ENCODE measurements around the gene WDR17. TPM values are rescaled to one million over a fixed set of nuclear protein-coding genes. Genes with fewer than 3 reads are reported as not detected.

WDR17 gene
- total RNA-seq, 1 donor from 2014 or later: 0.50 TPM

DNA sequence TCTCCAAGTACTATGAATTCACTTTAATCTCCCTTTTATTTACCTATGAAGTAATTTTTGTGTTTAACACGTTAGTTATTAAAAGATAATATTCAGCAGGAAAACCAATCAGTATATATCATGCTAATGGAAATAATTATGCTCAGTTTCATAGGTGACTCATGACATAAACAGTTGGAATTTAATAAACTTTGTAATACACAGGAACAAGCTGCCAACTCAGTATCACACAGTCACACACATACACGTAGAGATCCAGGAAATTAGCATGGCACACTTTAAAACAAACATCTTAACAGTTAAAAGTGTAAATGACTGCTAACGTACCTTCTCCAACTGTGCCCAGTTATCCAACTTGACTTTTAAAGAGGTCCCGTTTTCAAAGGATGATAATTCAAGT lies 127.5 kb downstream of the WDR17 start:
- Mint-ChIP-seq H3K36me3 (ENCODE audit: low read depth) (no peaks in the 10 kb centered on the region), H3K27me3 (ENCODE audit: low read depth) (no peaks in the 10 kb centered on the region), H3K4me1 (ENCODE audit: low read depth) (peaks cover 12% of the 10 kb centered on the region), H3K4me3 (ENCODE audit: unreplicated experiment) (no peak overlapping the region), H3K27ac (ENCODE audit: unreplicated experiment) (no peak overlapping the region), H3K9me3 (ENCODE audit: low read depth) (peaks cover 3% of the 10 kb centered on the region)
- TF ChIP-seq, protein P1, sequence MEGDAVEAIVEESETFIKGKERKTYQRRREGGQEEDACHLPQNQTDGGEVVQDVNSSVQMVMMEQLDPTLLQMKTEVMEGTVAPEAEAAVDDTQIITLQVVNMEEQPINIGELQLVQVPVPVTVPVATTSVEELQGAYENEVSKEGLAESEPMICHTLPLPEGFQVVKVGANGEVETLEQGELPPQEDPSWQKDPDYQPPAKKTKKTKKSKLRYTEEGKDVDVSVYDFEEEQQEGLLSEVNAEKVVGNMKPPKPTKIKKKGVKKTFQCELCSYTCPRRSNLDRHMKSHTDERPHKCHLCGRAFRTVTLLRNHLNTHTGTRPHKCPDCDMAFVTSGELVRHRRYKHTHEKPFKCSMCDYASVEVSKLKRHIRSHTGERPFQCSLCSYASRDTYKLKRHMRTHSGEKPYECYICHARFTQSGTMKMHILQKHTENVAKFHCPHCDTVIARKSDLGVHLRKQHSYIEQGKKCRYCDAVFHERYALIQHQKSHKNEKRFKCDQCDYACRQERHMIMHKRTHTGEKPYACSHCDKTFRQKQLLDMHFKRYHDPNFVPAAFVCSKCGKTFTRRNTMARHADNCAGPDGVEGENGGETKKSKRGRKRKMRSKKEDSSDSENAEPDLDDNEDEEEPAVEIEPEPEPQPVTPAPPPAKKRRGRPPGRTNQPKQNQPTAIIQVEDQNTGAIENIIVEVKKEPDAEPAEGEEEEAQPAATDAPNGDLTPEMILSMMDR (IDR thresholded peaks at IDR 0.05): no peak
- no peak for DNase-seq (ENCODE audit: low spot score)

GRCh38 chr4:176193938-176194337 lies 128.3 kb downstream of the WDR17 start:
- H3K27me3 Mint-ChIP-seq (ENCODE audit: low read depth): no peaks in the 10 kb centered on the region
- TF ChIP-seq, protein P1 (IDR thresholded peaks at IDR 0.05): no peak
- H3K36me3 Mint-ChIP-seq (ENCODE audit: low read depth): no peaks in the 10 kb centered on the region
- H3K9me3 Mint-ChIP-seq (ENCODE audit: low read depth): peaks cover 3% of the 10 kb centered on the region
- peaks cover 12% of the 10 kb centered on the region for H3K4me1 Mint-ChIP-seq (ENCODE audit: low read depth)
- no peak overlapping the region for H3K27ac Mint-ChIP-seq (ENCODE audit: unreplicated experiment)
- no peak for DNase-seq (ENCODE audit: low spot score)
- H3K4me3 Mint-ChIP-seq (ENCODE audit: unreplicated experiment): no peak overlapping the region

DNA sequence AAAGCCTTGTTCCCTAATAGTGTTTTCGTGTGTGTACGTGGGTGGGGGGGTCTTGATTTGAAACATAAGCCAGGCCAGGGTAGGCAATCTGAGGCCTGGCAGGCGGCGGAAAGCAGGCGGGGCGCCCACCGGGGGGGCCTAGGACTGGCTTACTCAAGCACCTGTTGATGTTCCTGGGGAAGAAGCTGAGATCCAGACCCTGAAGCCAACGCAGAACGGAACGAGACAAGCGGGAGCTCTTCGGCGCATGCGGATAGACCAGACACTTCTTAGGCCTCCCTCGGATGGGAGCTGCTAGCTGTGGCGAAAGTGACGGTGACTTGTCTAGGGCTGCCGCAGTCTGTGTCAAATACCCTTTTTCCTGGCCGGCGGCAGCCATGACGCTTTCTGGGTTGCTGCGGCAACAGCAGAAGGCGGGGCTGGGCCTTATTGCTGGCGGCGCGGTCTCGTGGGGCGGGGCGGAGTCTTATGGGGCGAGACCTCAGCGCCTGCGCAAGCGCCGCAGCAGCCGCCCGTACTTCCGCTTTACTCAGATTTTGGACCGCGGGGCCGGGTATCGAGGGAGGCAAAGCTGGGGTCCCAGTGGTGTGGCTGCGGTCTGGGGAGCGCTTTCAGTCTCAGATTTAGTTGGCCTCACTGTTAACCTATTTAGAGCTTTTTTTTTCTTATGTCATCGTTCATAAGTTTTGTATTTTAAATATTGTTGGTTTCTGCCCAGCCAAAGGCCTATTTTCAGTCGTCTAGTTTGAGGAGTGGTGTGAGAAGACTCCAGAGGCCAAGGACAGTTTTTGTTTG lies 129.7 kb downstream of the WDR17 start, which contains the start of gene SPATA4:
Gene SPATA4 (minus strand): TSS at position 402 of the 795 bp plus-strand sequence. CDS start 23 bp downstream, at position 379.
- Mint-ChIP-seq H3K27me3 (ENCODE audit: low read depth) (no peaks in the 10 kb centered on the region), H3K9me3 (ENCODE audit: low read depth) (peaks cover 3% of the 10 kb centered on the region), H3K4me3 (ENCODE audit: unreplicated experiment) (peak within 1 kb of the TSS; percentile 88), H3K27ac (ENCODE audit: unreplicated experiment) (peak within 1 kb of the TSS; percentile 98), H3K4me1 (ENCODE audit: low read depth) (peaks cover 12% of the 10 kb centered on the region), H3K36me3 (ENCODE audit: low read depth) (no peaks in the 10 kb centered on the region)
- TF ChIP-seq, protein P1 (IDR thresholded peaks at IDR 0.05): no peak
- peak; percentile 98 for DNase-seq (ENCODE audit: low spot score)

DNA sequence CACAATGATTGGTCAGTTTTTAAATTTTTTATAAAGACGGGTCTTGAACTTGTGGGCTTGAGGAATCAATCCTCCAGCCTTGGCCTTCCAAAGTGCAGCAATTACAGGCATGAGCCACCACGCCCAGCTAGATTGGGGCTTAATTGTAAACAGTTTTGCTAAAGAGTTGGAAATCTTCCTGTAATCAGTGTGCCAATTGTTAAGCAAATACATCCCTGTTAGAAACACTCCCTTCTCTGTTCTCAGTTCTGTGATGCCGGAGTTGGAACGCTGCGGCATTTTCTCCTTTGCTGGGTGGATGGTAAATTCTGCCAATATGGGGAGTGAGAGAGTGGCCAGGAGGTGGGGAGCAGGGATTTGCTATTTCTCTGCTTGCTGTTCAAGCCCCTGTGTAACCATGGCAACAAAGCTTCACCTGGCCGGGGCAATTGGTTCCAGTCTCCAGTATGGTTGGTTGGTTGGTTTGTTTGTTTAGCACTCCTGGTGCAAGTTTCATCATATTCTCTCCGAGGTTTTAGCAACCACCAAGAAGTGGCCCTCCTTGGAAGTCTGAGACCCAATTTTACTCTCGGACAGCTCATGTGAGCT lies 132.8 kb downstream of the WDR17 start:
- Mint-ChIP-seq H3K4me1 (ENCODE audit: low read depth) (peaks cover 9% of the 10 kb centered on the region), H3K9me3 (ENCODE audit: low read depth) (peaks cover 3% of the 10 kb centered on the region), H3K27ac (ENCODE audit: unreplicated experiment) (no peak overlapping the region), H3K4me3 (ENCODE audit: unreplicated experiment) (no peak overlapping the region), H3K27me3 (ENCODE audit: low read depth) (no peaks in the 10 kb centered on the region), H3K36me3 (ENCODE audit: low read depth) (no peaks in the 10 kb centered on the region)
- TF ChIP-seq, protein P1 (IDR thresholded peaks at IDR 0.05): no peak
- no peak for DNase-seq (ENCODE audit: low spot score)

DNA sequence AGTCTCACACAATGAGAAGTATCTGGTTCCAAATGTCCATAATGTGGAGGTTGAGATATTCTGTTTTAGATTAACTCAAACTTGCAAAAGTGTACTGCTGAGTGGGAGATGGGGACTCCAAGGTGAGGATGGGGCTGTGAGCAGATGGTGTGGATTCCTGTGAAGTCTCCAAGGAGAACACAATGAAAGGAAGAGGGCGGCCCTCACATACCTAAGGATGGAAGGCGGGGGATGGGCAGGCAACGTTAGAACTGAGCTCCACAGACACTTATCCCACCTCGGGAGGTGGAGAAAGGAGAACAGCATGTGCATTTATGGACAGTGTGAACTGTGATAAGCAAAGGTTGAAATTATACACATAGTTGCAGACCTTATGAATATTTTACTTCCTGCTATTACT lies 139.7 kb downstream of the WDR17 start:
- H3K4me1 Mint-ChIP-seq (ENCODE audit: low read depth): no peaks in the 10 kb centered on the region
- H3K27me3 Mint-ChIP-seq (ENCODE audit: low read depth): peaks cover 2% of the 10 kb centered on the region
- TF ChIP-seq, protein P1 (IDR thresholded peaks at IDR 0.05): no peak
- DNase-seq (ENCODE audit: low spot score): no peak
- H3K9me3 Mint-ChIP-seq (ENCODE audit: low read depth): no peaks in the 10 kb centered on the region
- H3K36me3 Mint-ChIP-seq (ENCODE audit: low read depth): no peaks in the 10 kb centered on the region
- no peak overlapping the region for H3K4me3 Mint-ChIP-seq (ENCODE audit: unreplicated experiment)
- no peak overlapping the region for H3K27ac Mint-ChIP-seq (ENCODE audit: unreplicated experiment)
